GM12878 (cell line): ENCODE results near the gene TCEANC. TPM values are rescaled to one million over a fixed set of nuclear protein-coding genes. Genes with fewer than 3 reads are reported as not detected.

ENCODE experiments used
- ATAC-seq: fragments of 200-7000 bp; cut with Tn5 transposase; 3 replicates; pipeline ENCODE4 v1.9.1; 2020; ENCODE audit warnings: mild to moderate bottlenecking, moderate library complexity
- BruUV-seq: library from RNA; stranded (reverse); fragments of 400-500 nt; replicated peaks from 2 replicates; lab custom pipeline; 2021; lab: Mats Ljungman, UMichigan
- CTCF ChIA-PET: fragments of 300-600 bp; sonication (Branson Sonifier 250); formaldehyde crosslinking; extraction: SDS; loops from one replicate; lab custom pipeline; 2021; ENCODE audit warnings: inconsistent platforms; lab: Yijun Ruan, JAX
- POLR2A ChIA-PET: fragments of 350-600 bp; formaldehyde crosslinking; extraction: SDS; loops from one replicate; lab custom pipeline; 2021; ENCODE audit warnings: inconsistent platforms; lab: Charles Lee
- RAD21 ChIA-PET: fragments of 300-600 bp; sonication (Branson Sonifier 250); formaldehyde crosslinking; loops from one replicate; lab custom pipeline; 2023; ENCODE audit warnings: antibody characterized with exemption; ENCODE audit not compliant: unreplicated experiment; lab: Charles Lee
- SMC1A ChIA-PET: fragments of 300-600 bp; sonication (Branson Sonifier 250); formaldehyde crosslinking; loops from one replicate; lab custom pipeline; 2023; ENCODE audit not compliant: unreplicated experiment, uncharacterized antibody; lab: Charles Lee
- DNase-seq: peaks from one replicate; pipeline ENCODE4 v3.0.0-alpha.2; 2011; ENCODE audit warnings: low read depth, low spot score
- FAIRE-seq: peaks from 3 replicates; lab custom pipeline; 2011; peaks lifted over from hg19 to GRCh38; lab: Jason Lieb, UNC
- H2AFZ ChIP-seq: 2 replicates; pipeline ENCODE4 v1.6.0; 2011; ENCODE audit warnings: low read depth, low read length, control low read depth; ENCODE audit not compliant: control insufficient read depth
- H3K27ac ChIP-seq: 2 replicates; pipeline ENCODE4 v1.5.1; 2011; ENCODE audit warnings: control low read depth; ENCODE audit not compliant: control insufficient read depth, insufficient read depth
- H3K27me3 ChIP-seq, 2 experiments: replicated peaks in 1 of 2; 2 replicates each; pipeline versions ENCODE4 v1.6.0 to v1.6.1; 2011; ENCODE audit warnings: low read length in 1 of 2; ENCODE audit not compliant: control insufficient read depth in 2 of 2, insufficient read depth in 2 of 2
- H3K36me3 ChIP-seq, 2 experiments: 2 replicates each; pipeline ENCODE4 v1.5.1; 2011; ENCODE audit warnings: low read length in 1 of 2; ENCODE audit not compliant: control insufficient read depth in 2 of 2, insufficient read depth in 2 of 2
- H3K4me1 ChIP-seq: 2 replicates; pipeline ENCODE4 v1.6.1; 2011; ENCODE audit warnings: mild to moderate bottlenecking, low read length, moderate library complexity, mixed read lengths; ENCODE audit not compliant: control insufficient read depth, insufficient read depth
- H3K4me2 ChIP-seq: 2 replicates; pipeline ENCODE4 v1.6.0; 2011; ENCODE audit warnings: control low read depth; ENCODE audit not compliant: control insufficient read depth, insufficient read depth
- H3K4me3 ChIP-seq: fragments of 200-600 bp; sonication (generic); 2 replicates; pipeline ENCODE4 v1.5.1; 2016
- H3K79me2 ChIP-seq: 2 replicates; pipeline ENCODE4 v1.6.0; 2011; ENCODE audit warnings: low read length; ENCODE audit not compliant: control insufficient read depth, insufficient read depth
- H3K9ac ChIP-seq: 2 replicates; pipeline ENCODE4 v1.8.0; 2011; ENCODE audit warnings: low read length, control low read depth, mixed read lengths; ENCODE audit not compliant: control insufficient read depth, insufficient read depth
- H3K9me3 ChIP-seq: replicated peaks from 3 replicates; pipeline ENCODE4 v1.5.1; 2011; ENCODE audit warnings: mild to moderate bottlenecking, low read length; ENCODE audit not compliant: control insufficient read depth, insufficient read depth
- H4K20me1 ChIP-seq: 2 replicates; pipeline ENCODE4 v1.6.0; 2011; ENCODE audit not compliant: control insufficient read depth, insufficient read depth
- BACH1 ChIP-seq: fragments of 450-650 bp; IDR thresholded peaks from 2 replicates; pipeline ENCODE4 v1.6.1; 2017; ENCODE audit warnings: mild to moderate bottlenecking, borderline replicate concordance
- BHLHE40 ChIP-seq, 2 experiments: fragments of 450-650 bp in 1 of 2; IDR thresholded peaks; 2 replicates each; pipeline ENCODE4 v1.6.1; 2011 to 2017; ENCODE audit warnings: low read depth in 2 of 2, borderline replicate concordance in 1 of 2, improper control_type of control experiment in 1 of 2, low read length in 1 of 2, mild to moderate bottlenecking in 1 of 2
- BMI1 ChIP-seq: fragments of 450-650 bp; IDR thresholded peaks from 2 replicates; pipeline ENCODE4 v1.6.1; 2016; ENCODE audit warnings: mild to moderate bottlenecking, moderate library complexity, borderline replicate concordance
- CREB1 ChIP-seq: IDR thresholded peaks from 2 replicates; pipeline ENCODE4 v1.6.1; 2012; ENCODE audit warnings: low read depth, mild to moderate bottlenecking, inconsistent platforms
- FOS ChIP-seq: IDR thresholded peaks from 3 replicates; pipeline ENCODE4 v1.6.1; 2011; ENCODE audit warnings: borderline replicate concordance; ENCODE audit not compliant: insufficient read length; ENCODE audit errors: extremely low read depth
- FOXK2 ChIP-seq: fragments of 450-650 bp; IDR thresholded peaks from 2 replicates; pipeline ENCODE4 v1.6.1; 2017; ENCODE audit warnings: mild to moderate bottlenecking, moderate library complexity
- HDAC2 ChIP-seq: fragments of 200-600 bp; sonication (generic); IDR thresholded peaks from 2 replicates; pipeline ENCODE4 v1.6.1; 2017
- IRF4 ChIP-seq: IDR thresholded peaks from 2 replicates; pipeline ENCODE4 v1.6.1; 2011; ENCODE audit warnings: low read depth, low read length
- MYC ChIP-seq: IDR thresholded peaks from 2 replicates; pipeline ENCODE4 v1.6.1; 2011; ENCODE audit warnings: mild to moderate bottlenecking, low read length, moderate library complexity, inconsistent platforms; ENCODE audit not compliant: insufficient read depth, insufficient replicate concordance, insufficient read length, severe bottlenecking
- NBN ChIP-seq: fragments of 450-650 bp; IDR thresholded peaks from 2 replicates; pipeline ENCODE4 v1.6.1; 2016
- PKNOX1 ChIP-seq: fragments of 450-650 bp; IDR thresholded peaks from 2 replicates; pipeline ENCODE4 v1.6.1; 2016; ENCODE audit warnings: mild to moderate bottlenecking
- RB1 ChIP-seq: fragments of 450-650 bp; formaldehyde crosslinking; IDR thresholded peaks from 2 replicates; pipeline ENCODE4 v1.6.1; 2017; ENCODE audit warnings: mild to moderate bottlenecking, borderline replicate concordance
- SMARCA5 ChIP-seq: fragments of 450-650 bp; IDR thresholded peaks from 2 replicates; pipeline ENCODE4 v1.6.1; 2017; ENCODE audit warnings: mild to moderate bottlenecking
- SP1 ChIP-seq: IDR thresholded peaks from one replicate; pipeline ENCODE4 v1.6.1; 2011; ENCODE audit warnings: low read depth, low read length
- SUPT20H ChIP-seq: IDR thresholded peaks from 2 replicates; pipeline ENCODE4 v1.6.1; 2011; ENCODE audit warnings: low read depth, mild to moderate bottlenecking, low read length, moderate library complexity, borderline replicate concordance; ENCODE audit not compliant: control insufficient read depth
- YBX1 ChIP-seq: fragments of 450-650 bp; IDR thresholded peaks from 2 replicates; pipeline ENCODE4 v1.6.1; 2016; ENCODE audit warnings: antibody characterized with exemption
- YY1 ChIP-seq: IDR thresholded peaks from 2 replicates; pipeline ENCODE4 v1.6.1; 2011; ENCODE audit warnings: low read depth, mild to moderate bottlenecking, low read length
- ZBED1 ChIP-seq: IDR thresholded peaks from 2 replicates; pipeline ENCODE4 v1.6.1; 2016; ENCODE audit warnings: borderline replicate concordance
- WGBS: methylation state at CpG from one replicate; pipeline ENCODE4 v1.1.6; 2016; ENCODE audit warnings: low lambda C conversion rate; ENCODE audit not compliant: insufficient replicate concordance, insufficient coverage; ENCODE audit errors: missing lambda C conversion rate; 5-methylcytosine and 5-hydroxymethylcytosine counted together
- in situ Hi-C: fragments of 300-500 bp; cut with MboI; formaldehyde crosslinking; loops from 9 replicates; pipeline ENCODE4 v1.14.3; 2018; ENCODE audit warnings: mixed read lengths
- intact Hi-C: fragments of 100-400 bp; cut with micrococcal nuclease; formaldehyde crosslinking; loops from one replicate; pipeline ENCODE4 v1.14.2; 2022; ENCODE audit not compliant: unreplicated experiment
- polyA plus RNA-seq, 11 experiments: library from polyadenylated mRNA; depleted of rRNA in 4 of 11; unstranded in 6 of 11; stranded (reverse) in 5 of 11; fragments of >200 nt; fragmentation: Nextera tagmentation in 4 of 11; fragmentation: Illumina TruSeq in 1 of 11; extraction: Ambion mirVana in 4 of 11; extraction: Trizol in 1 of 11; gene quantifications; 1 replicate in 1 of 11; 2 replicates in 10 of 11; pipeline versions ENCODE4 v1.2.1 to v1.2.3, GENCODE V29; 2011 to 2016; ENCODE audit warnings: inconsistent platforms in 2 of 11, missing spikeins in 2 of 11, low read depth in 1 of 11
- total RNA-seq, 4 experiments: library from RNA; depleted of rRNA in 3 of 4; stranded (reverse); fragments of >200 nt in 3 of 4; fragmentation: Illumina TruSeq in 1 of 4; extraction: Trizol in 1 of 4; gene quantifications; 2 replicates each; pipeline versions ENCODE4 v1.2.1 to v1.2.3, GENCODE V29; 2013 to 2021
- TF ChIP-seq, protein P1 (sequence below): IDR thresholded peaks from 2 replicates; pipeline ENCODE4 v1.6.1; 2012; ENCODE audit warnings: mild to moderate bottlenecking, low read depth, low read length

TCEANC gene
- total and polyA plus RNA-seq, 10 of the 15 experiments (the other 5 are each of a cell fraction or from before 2014, with no cell fraction given), result 1.1 to 4.9 (median 2.9) TPM

DNA sequence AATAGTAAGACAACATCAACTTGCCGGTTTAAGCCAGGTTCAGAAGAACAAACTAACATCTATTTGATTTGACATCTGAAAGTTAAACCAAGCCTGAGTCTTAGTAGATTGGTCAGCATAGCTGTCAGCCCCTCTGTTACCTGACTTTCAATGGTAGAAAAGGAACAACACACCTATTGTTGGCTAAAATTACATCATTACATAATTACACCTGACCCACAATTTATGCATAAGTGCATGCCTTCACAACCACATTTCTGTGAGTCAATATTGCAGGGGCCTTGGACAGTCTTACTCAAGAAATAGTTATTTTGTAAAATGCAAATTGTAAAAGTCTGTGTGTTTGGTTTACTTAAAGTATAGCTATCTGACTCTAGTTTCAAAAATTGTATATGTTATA, 47.3 kb upstream of the TCEANC start:
- CTCF ChIA-PET, result interaction anchor here (0.5 to 2.0 kb wide), 6 partner anchors 12 to 246 kb away, joined by 3 to 5 read pairs (median 3); no protein-coding TSS in a partner anchor

More for the DNA sequence above, 47.3 kb upstream of the TCEANC start:
- Histone ChIP-seq H3K4me3 (no peak overlapping the region), H3K36me3 (no peaks in the 10 kb centered on the region), H3K4me1 (no peaks in the 10 kb centered on the region), H3K27ac (no peak overlapping the region), H3K9me3 (no peaks in the 10 kb centered on the region), H3K9ac (no peak overlapping the region), H2AFZ (no peak overlapping the region), H3K27me3 (no peaks in the 10 kb centered on the region; a peak in 2 of 4 replicates), H3K4me2 (no peak overlapping the region), H4K20me1 (no peaks in the 10 kb centered on the region)
- no peak for ATAC-seq
- no TSS peak for BruUV-seq
- ChIA-PET SMC1A (interaction anchor here (0.9 to 1.0 kb wide), 2 partner anchors 41 to 82 kb away, joined by 3 to 4 read pairs; no protein-coding TSS in a partner anchor), RAD21 (no interaction called here), POLR2A (no interaction called here)
- intact Hi-C loops, result no loop called here
- no peak for DNase-seq
- WGBS, result 71% methylated on average over 1 of the region's 1 CpG
- no peak for TF ChIP-seq NBN
- no peak for TF ChIP-seq BHLHE40 (IDR thresholded peaks at IDR 0.05; ENCODE audit: borderline replicate concordance in 1 of 2, low read depth in 2 of 2, low read length in 1 of 2)
- TF ChIP-seq RB1, result no peak
- no peak for TF ChIP-seq IRF4
- no peak for TF ChIP-seq YY1
- TF ChIP-seq MYC, result no peak
- no peak for TF ChIP-seq YBX1
- no peak for TF ChIP-seq BACH1
- no peak for TF ChIP-seq PKNOX1
- no peak for TF ChIP-seq HDAC2
- no peak for TF ChIP-seq BMI1
- TF ChIP-seq ZBED1, result no peak
- TF ChIP-seq SUPT20H, result no peak
- no peak for TF ChIP-seq CREB1
- no peak for TF ChIP-seq FOXK2
- TF ChIP-seq, protein P1, sequence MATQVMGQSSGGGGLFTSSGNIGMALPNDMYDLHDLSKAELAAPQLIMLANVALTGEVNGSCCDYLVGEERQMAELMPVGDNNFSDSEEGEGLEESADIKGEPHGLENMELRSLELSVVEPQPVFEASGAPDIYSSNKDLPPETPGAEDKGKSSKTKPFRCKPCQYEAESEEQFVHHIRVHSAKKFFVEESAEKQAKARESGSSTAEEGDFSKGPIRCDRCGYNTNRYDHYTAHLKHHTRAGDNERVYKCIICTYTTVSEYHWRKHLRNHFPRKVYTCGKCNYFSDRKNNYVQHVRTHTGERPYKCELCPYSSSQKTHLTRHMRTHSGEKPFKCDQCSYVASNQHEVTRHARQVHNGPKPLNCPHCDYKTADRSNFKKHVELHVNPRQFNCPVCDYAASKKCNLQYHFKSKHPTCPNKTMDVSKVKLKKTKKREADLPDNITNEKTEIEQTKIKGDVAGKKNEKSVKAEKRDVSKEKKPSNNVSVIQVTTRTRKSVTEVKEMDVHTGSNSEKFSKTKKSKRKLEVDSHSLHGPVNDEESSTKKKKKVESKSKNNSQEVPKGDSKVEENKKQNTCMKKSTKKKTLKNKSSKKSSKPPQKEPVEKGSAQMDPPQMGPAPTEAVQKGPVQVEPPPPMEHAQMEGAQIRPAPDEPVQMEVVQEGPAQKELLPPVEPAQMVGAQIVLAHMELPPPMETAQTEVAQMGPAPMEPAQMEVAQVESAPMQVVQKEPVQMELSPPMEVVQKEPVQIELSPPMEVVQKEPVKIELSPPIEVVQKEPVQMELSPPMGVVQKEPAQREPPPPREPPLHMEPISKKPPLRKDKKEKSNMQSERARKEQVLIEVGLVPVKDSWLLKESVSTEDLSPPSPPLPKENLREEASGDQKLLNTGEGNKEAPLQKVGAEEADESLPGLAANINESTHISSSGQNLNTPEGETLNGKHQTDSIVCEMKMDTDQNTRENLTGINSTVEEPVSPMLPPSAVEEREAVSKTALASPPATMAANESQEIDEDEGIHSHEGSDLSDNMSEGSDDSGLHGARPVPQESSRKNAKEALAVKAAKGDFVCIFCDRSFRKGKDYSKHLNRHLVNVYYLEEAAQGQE, result no peak
- no peak for TF ChIP-seq SP1
- TF ChIP-seq SMARCA5, result no peak
- TF ChIP-seq FOS, result no peak
- TF ChIP-seq, all 136 proteins: peak for 0
- FAIRE-seq, result no peak
- H3K79me2 ChIP-seq, result no peaks in the 10 kb centered on the region
- in situ Hi-C loops, result no loop called here
